Fibroblast of pulmonary artery (primary cell): ENCODE results near the gene LSR.
"Not testable (repeated sequence)": the region's sequence is repeated elsewhere in the genome, so short reads cannot be mapped to it uniquely, and the experiment has no call there.

Experiments used
- DNase-seq: peaks from one replicate; pipeline ENCODE4 v3.0.0-alpha.2; 2010; ENCODE audit warnings: low read depth
- H3K4me3 ChIP-seq: replicated peaks from 2 replicates; pipeline ENCODE4 v1.5.1; 2011; ENCODE audit warnings: low read depth, mild to moderate bottlenecking, control low read depth, low read length, moderate library complexity
- CTCF ChIP-seq: IDR thresholded peaks from 2 replicates; pipeline ENCODE4 v1.5.1; 2011; ENCODE audit warnings: mild to moderate bottlenecking, control low read depth, low read length, inconsistent platforms; ENCODE audit errors: missing control alignments

The LSR gene

GRCh38 chr19:35284153-35285094, 35.6 kb downstream of the LSR start:
- no peak overlapping the region for H3K4me3 ChIP-seq
- no peak for TF ChIP-seq CTCF
- DNase-seq, result no peak

- no peak overlapping the region for H3K4me3 ChIP-seq
- no peak for TF ChIP-seq CTCF
- DNase-seq, result no peak
Measured at GRCh38 chr19:35285095-35285449, 36.3 kb downstream of the LSR start.

GRCh38 chr19:35285465-35285864, 36.7 kb downstream of the LSR start:
- not testable (repeated sequence) for DNase-seq, H3K4me3 ChIP-seq

DNA sequence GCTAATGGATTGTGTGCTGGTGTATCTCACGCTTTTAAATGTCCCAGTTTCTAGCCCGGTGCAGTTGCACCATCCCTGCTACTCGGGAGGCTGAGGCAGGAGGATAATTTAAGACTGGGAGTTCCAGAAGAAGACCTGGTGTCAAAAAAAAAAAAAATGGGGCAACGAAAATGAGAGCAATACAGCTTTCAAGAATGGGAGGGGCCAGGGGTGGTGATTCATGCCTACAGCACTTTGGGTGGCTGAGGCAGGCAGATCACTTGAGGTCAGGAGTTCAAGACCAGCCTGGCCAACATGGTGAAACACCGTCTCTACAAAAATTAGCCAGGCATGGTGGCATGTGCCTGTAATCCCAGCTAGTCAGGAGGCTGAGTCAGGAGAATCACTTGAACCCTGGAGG, 37.3 kb downstream of the LSR start:
- H3K4me3 ChIP-seq, DNase-seq: not testable (repeated sequence)

- DNase-seq, result no peak
- no peak for TF ChIP-seq CTCF
- no peak overlapping the region for H3K4me3 ChIP-seq
Measured at GRCh38 chr19:35287713-35288112, 38.9 kb downstream of the LSR start.

DNA sequence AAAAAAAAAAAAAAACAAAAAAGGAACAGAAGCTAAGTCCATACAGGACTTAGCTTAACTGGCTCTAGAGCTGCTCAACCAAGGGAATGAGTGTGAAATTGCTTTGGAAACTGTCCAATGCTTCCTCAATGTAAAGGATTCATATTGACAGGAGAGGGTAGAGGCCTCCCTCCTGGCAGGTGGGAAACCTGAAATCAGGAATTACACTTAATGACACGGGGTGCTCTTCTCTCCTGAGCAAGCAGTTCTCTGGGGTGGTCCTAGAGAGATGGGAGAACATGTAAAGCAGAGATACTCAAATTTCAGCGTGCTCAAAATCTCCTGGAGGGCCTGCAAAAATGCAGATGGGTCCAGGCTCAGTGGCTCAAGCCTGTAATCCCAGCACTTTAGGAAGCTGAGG, 39.5 kb downstream of the LSR start:
- TF ChIP-seq CTCF, result no peak

DNA sequence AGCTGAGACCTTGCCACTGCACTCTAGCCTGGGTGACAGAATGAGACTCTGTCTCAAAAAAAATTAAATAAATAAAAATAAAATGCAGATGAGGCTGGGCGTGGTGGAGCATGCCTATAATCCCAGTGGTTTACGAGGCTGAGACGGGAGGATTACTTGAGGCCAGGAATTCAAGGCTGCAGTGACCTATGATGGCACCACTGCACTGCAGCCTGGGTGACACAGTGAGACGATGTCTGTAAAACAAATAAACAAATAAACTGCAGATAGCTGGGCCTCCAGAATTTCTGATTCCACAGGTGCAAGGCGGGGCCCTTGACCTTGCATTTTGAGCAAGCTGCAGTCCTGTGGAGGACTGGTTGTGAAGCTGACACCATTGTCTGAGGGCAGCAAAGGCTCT, 40.1 kb downstream of the LSR start:
- no peak for DNase-seq
- no peak overlapping the region for H3K4me3 ChIP-seq
- no peak for TF ChIP-seq CTCF

More for the DNA sequence above, 39.5 kb downstream of the LSR start:
- DNase-seq, result no peak
- H3K4me3 ChIP-seq, result no peak overlapping the region

DNA sequence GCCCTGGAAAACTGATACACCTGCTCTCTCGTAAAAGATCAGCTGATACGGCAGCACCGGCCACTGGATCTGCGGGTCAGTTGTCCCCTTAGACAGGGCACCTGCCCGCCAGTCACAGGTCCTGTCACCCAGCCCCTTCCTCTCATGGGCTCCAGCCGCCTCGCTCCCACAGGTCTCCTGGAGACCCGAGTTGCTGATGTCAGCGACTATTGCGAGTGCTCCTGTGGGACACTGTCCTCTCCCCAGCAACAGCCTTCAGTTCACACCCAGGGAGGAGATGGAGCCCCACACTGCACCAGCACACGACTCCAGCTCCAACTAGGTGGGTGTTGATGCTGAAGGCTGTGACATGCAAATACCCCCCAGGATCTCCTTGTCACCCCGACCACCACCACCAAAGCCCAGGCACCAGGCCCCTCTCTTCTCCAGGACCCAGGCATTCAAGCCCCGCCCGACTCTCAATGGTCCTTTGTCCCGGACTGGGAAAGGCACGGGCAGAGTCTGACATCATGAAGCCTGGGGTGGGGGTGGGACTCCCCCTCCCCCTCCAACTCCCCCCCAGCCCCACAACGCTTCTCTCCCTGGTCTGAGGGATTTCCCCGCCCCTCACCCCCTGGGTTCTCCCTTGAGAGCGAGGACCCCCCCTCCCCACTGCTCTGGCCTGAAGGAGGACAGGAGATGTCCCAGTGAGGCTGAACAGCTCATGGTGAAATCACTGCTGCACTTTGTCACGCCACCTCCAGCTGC, 41.8 kb downstream of the LSR start:
- DNase-seq, result no peak
- TF ChIP-seq CTCF, result no peak
- H3K4me3 ChIP-seq, result no peak overlapping the region
